Measurements from ENCODE around the gene LRRC9. TPM values are rescaled to one million over a fixed set of nuclear protein-coding genes. Genes with fewer than 3 reads are reported as not detected.
A peak's percentile ranks its signal among the peaks of the same experiment; 100 is the strongest.

The LRRC9 gene
- polyA plus RNA-seq (2011; rRNA removed) (not detected in 2 replicates), polyA minus RNA-seq (2011; rRNA and poly(A)+ RNA removed) (not detected in 2 replicates)

DNA sequence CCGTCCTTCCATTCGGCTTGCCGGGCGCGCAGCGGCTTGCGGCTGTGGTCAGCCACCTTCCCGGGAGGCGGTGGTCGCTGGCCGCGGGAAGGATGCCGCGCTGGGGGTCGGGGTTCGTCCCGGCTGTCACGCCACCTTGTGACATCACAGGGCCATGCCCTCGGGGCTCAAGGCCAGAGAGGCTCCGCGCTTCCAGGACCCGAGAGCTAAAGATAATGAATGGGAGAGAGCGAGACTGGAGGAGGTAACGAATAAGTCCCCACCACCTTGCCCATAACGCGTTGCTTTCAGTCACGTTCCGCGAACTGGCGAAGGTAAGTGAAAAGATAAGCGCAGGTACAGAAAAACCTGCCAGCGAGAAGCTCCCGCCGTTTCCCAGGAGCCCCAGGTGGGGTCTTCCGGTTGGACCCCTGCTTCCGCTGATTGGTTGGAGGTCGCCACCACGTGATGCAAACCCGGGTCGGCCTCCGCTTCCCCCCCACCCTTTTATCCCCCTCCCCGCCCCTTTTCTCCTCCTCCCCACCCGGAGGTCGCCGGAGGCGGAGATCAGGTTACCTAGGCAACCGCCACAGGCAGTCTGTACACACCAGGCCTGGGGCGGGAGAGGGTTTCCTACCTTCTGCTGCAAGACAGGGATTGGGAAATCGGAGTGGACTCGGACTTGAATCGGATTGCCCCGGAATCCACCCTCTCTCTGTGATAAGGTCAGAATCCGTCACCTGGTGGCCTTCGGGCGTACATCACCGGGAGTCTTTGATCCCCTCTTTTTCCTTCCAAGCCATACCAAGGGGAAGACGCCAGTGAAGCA lies at the start of gene LRRC9:
TSS of gene LRRC9 (plus strand) at position 575 of the 808 bp plus-strand sequence.
- H3K4me3 ChIP-seq (ENCODE audit: low read depth, low read length): peak within 1 kb of the TSS; percentile 37
- H3K27ac ChIP-seq (ENCODE audit: low read depth, low read length): no peak within 1 kb of the TSS
- H3K27me3 ChIP-seq (ENCODE audit: control insufficient read depth, insufficient read depth, low read length): peaks cover 14% of the 10 kb centered on the region
- no peaks in the 10 kb centered on the region for H3K9me3 ChIP-seq (ENCODE audit: control insufficient read depth, insufficient read depth, low read length)
- TF ChIP-seq, protein P1, sequence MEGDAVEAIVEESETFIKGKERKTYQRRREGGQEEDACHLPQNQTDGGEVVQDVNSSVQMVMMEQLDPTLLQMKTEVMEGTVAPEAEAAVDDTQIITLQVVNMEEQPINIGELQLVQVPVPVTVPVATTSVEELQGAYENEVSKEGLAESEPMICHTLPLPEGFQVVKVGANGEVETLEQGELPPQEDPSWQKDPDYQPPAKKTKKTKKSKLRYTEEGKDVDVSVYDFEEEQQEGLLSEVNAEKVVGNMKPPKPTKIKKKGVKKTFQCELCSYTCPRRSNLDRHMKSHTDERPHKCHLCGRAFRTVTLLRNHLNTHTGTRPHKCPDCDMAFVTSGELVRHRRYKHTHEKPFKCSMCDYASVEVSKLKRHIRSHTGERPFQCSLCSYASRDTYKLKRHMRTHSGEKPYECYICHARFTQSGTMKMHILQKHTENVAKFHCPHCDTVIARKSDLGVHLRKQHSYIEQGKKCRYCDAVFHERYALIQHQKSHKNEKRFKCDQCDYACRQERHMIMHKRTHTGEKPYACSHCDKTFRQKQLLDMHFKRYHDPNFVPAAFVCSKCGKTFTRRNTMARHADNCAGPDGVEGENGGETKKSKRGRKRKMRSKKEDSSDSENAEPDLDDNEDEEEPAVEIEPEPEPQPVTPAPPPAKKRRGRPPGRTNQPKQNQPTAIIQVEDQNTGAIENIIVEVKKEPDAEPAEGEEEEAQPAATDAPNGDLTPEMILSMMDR (IDR thresholded peaks at IDR 0.05; ENCODE audit: low read depth, low read length): no peak
- DNase-seq (ENCODE audit: low read depth, low spot score): no peak
- POLR2A ChIA-PET: no interaction called here
- CTCF ChIA-PET: no interaction called here

DNA sequence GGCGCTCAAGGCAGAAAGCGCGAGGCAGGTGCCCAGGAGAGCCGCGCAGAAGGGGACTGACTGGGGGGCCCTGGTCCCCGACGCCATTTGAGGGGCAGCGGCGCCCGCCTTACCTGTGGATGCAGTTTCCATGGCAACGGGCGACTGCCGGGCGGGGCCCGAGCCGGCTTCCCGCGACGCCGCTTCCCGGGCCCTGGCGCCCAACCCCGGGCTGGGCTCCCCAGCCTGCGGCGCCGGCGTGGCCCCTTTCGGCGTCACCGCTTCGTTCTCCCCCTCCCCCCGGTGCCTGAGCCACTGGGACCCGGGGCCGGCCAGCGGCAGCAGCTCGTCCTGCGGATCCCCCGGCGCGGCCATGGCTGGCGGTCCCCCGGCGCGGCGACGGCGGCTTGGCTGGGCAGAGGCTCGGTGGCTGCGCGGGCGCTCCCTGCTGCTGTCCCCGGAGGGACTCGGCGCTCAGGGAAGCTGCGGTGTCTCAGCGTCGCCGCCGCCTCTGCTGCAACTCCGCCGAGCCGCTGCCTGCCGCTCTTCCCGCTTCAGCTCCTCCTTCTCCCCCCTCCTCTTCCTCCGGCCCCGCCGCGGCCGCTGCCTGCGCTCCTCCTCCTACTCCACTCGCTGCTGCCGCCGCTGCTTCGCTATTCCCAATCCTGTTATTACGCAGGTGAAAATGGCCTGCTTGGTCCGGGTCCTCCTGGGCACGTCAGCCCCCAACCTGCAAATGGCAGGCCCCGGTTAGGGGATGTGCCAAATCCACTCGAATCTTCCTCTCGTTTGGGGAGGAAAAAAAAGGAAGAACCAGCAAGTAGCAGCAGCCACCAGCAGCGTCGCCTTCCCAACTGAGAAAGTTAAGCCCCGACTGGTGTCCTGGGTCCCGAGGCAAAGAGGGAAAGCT lies 49.4 kb upstream of the LRRC9 start, which contains the start of gene RTN1:
TSS of gene RTN1 (minus strand) at position 500 of the 889 bp plus-strand sequence. CDS start at position 354, 146 bp downstream.
- Histone ChIP-seq H3K27ac (ENCODE audit: low read depth, low read length) (no peak within 1 kb of the TSS), H3K4me3 (ENCODE audit: low read depth, low read length) (peak within 1 kb of the TSS; percentile 54), H3K27me3 (ENCODE audit: control insufficient read depth, insufficient read depth, low read length) (peaks cover 27% of the 10 kb centered on the region), H3K9me3 (ENCODE audit: control insufficient read depth, insufficient read depth, low read length) (no peaks in the 10 kb centered on the region)
- POLR2A ChIA-PET: no interaction called here
- DNase-seq (ENCODE audit: low read depth, low spot score): peak; percentile 2
- TF ChIP-seq, protein P1 (IDR thresholded peaks at IDR 0.05; ENCODE audit: low read depth, low read length): no peak
- CTCF ChIA-PET: no interaction called here

DNA sequence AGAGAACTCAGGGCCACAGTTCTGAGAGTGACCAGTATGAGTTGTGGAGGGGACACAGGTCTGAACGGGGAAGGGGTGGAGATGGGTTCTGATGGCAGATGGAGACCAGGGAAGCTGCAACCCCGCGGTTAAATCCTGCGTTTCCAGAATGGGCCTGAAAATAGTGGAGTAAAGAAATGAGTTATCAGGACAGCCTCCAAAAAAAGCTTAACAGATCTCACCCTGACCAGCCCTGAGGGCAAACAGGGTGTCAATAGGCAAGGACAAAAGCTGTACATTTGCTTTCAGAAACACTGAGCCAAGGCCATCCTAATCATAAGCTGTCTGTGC lies 48.8 kb upstream of the LRRC9 start:
- TF ChIP-seq, protein P1 (IDR thresholded peaks at IDR 0.05; ENCODE audit: low read depth, low read length): no peak
- POLR2A ChIA-PET: no interaction called here
- Histone ChIP-seq H3K4me3 (ENCODE audit: low read depth, low read length) (peak overlapping the region; percentile 54), H3K27ac (ENCODE audit: low read depth, low read length) (no peak overlapping the region), H3K9me3 (ENCODE audit: control insufficient read depth, insufficient read depth, low read length) (no peaks in the 10 kb centered on the region), H3K27me3 (ENCODE audit: control insufficient read depth, insufficient read depth, low read length) (peaks cover 27% of the 10 kb centered on the region)
- no peak for DNase-seq (ENCODE audit: low read depth, low spot score)
- CTCF ChIA-PET: no interaction called here

DNA sequence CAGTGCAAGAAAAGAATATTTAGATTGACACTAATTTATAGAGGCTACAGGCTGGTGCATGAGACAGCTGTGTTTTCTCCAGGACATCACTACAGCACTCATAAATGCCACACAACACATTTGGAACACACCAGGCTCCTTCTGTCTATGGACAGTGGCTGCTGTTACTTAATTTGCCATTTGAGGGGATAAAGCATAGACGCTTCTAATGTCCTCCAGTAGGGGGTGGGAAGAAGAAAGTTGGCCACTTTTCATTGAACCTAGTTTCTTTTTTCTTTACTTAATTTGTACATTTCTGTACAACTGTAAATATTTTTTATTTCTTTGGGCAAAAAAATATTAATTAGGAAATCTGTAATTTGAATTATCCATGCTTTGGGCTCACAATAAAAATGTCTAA lies 37.0 kb upstream of the LRRC9 start:
- TF ChIP-seq, protein P1 (IDR thresholded peaks at IDR 0.05; ENCODE audit: low read depth, low read length): peak; percentile 54
- Histone ChIP-seq H3K27me3 (ENCODE audit: control insufficient read depth, insufficient read depth, low read length) (peaks cover 3% of the 10 kb centered on the region), H3K4me3 (ENCODE audit: low read depth, low read length) (no peak overlapping the region), H3K27ac (ENCODE audit: low read depth, low read length) (no peak overlapping the region), H3K9me3 (ENCODE audit: control insufficient read depth, insufficient read depth, low read length) (no peaks in the 10 kb centered on the region)
- CTCF ChIA-PET: interaction anchor here (0.8 to 1.0 kb wide), 2 partner anchors 10 to 301 kb away, joined by 4 read pairs; no protein-coding TSS in a partner anchor
- POLR2A ChIA-PET: no interaction called here
- DNase-seq (ENCODE audit: low read depth, low spot score): no peak

All from AG04450 (cell line).